ENCODE data around the gene TAGLN.

Gene TAGLN

GRCh38 chr11:117255966-117256365, 56.8 kb downstream of the TAGLN start:
- TF ChIP-seq, protein P1, sequence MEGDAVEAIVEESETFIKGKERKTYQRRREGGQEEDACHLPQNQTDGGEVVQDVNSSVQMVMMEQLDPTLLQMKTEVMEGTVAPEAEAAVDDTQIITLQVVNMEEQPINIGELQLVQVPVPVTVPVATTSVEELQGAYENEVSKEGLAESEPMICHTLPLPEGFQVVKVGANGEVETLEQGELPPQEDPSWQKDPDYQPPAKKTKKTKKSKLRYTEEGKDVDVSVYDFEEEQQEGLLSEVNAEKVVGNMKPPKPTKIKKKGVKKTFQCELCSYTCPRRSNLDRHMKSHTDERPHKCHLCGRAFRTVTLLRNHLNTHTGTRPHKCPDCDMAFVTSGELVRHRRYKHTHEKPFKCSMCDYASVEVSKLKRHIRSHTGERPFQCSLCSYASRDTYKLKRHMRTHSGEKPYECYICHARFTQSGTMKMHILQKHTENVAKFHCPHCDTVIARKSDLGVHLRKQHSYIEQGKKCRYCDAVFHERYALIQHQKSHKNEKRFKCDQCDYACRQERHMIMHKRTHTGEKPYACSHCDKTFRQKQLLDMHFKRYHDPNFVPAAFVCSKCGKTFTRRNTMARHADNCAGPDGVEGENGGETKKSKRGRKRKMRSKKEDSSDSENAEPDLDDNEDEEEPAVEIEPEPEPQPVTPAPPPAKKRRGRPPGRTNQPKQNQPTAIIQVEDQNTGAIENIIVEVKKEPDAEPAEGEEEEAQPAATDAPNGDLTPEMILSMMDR (conservative IDR thresholded peaks at IDR 0.05; ENCODE audit: low read depth, low read length) = no peak
- Histone ChIP-seq H4K20me1 (ENCODE audit: insufficient read depth) (no peaks in the 10 kb centered on the region), H3K4me1 (ENCODE audit: low read depth, poor library complexity, severe bottlenecking) (peaks cover 6% of the 10 kb centered on the region), H2AFZ (ENCODE audit: low read depth) (no peak overlapping the region), H3K36me3 (ENCODE audit: insufficient read depth) (no peaks in the 10 kb centered on the region), H3K4me2 (no peak overlapping the region), H3K9ac (no peak overlapping the region), H3K79me2 (ENCODE audit: insufficient read depth, low read depth) (no peaks in the 10 kb centered on the region), H3K27ac (no peak overlapping the region), H3K27me3 (ENCODE audit: insufficient read depth, low read depth) (no peaks in the 10 kb centered on the region), H3K4me3 (IDR thresholded peaks at IDR 0.05; ENCODE audit: insufficient read depth, low read depth, low read length) (no peak overlapping the region)

DNA sequence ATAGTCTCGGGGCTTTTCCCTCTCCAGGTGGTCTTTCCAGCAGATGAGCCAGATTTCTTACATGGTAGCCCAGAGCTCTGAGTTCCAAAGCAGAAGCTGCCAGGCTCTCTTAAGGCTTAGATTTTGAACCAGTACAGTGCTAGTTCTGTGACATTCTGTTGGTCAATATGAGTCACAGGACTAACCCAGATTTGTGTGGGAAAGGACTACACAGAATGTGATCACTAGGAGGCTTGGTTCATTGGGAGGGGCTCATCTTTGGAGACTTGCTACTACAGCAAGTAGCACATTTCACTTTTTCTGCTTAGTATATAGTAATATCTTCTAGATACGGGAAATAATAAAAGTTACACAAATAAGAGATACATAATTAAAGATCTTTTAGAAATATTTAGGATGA, 57.4 kb downstream of the TAGLN start:
- H3K36me3 ChIP-seq (ENCODE audit: insufficient read depth) = no peaks in the 10 kb centered on the region
- no peak overlapping the region for H3K4me3 ChIP-seq (IDR thresholded peaks at IDR 0.05; ENCODE audit: insufficient read depth, low read depth, low read length)
- TF ChIP-seq, protein P1 (conservative IDR thresholded peaks at IDR 0.05; ENCODE audit: low read depth, low read length) = no peak
- no peaks in the 10 kb centered on the region for H4K20me1 ChIP-seq (ENCODE audit: insufficient read depth)
- no peaks in the 10 kb centered on the region for H3K27me3 ChIP-seq (ENCODE audit: insufficient read depth, low read depth)
- H2AFZ ChIP-seq (ENCODE audit: low read depth) = no peak overlapping the region
- no peak overlapping the region for H3K9ac ChIP-seq
- no peak overlapping the region for H3K27ac ChIP-seq
- peaks cover 6% of the 10 kb centered on the region for H3K4me1 ChIP-seq (ENCODE audit: low read depth, poor library complexity, severe bottlenecking)
- no peaks in the 10 kb centered on the region for H3K79me2 ChIP-seq (ENCODE audit: insufficient read depth, low read depth)
- H3K4me2 ChIP-seq = no peak overlapping the region
